Measurements from ENCODE around the gene HSD3B7. TPM values are rescaled to one million over a fixed set of nuclear protein-coding genes. Genes with fewer than 3 reads are reported as not detected.

The HSD3B7 gene
- total RNA-seq, 1 donor from 2014 or later = 30.4 TPM

DNA sequence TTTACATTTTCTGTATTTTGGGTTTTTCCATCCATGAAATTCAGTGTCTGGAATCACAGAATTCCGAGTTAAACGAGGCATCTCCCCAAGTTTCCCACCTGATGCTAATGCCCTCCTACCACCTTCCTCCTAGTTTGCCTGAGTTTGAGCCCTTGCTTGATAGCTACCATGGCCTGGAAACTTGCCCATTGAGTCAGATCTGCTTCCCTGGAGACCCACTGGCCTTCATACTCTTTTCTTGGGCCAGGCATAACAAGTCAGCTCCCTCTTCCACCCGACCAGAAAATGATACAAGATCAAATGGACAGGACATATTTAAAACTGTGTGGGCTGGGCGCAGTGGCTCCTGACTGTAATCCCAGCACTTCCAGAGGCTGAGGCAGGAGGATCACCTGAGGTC lies 17.2 kb upstream of the HSD3B7 start:
- Histone ChIP-seq H3K36me3 (peaks cover 98% of the 10 kb centered on the region), H3K4me1 (no peaks in the 10 kb centered on the region), H3K9me3 (no peaks in the 10 kb centered on the region), H3K4me3 (no peak overlapping the region), H3K27me3 (no peaks in the 10 kb centered on the region), H3K27ac (no peak overlapping the region)
- ATAC-seq (no peak), DNase-seq (no peak)
- TF ChIP-seq, protein P1, sequence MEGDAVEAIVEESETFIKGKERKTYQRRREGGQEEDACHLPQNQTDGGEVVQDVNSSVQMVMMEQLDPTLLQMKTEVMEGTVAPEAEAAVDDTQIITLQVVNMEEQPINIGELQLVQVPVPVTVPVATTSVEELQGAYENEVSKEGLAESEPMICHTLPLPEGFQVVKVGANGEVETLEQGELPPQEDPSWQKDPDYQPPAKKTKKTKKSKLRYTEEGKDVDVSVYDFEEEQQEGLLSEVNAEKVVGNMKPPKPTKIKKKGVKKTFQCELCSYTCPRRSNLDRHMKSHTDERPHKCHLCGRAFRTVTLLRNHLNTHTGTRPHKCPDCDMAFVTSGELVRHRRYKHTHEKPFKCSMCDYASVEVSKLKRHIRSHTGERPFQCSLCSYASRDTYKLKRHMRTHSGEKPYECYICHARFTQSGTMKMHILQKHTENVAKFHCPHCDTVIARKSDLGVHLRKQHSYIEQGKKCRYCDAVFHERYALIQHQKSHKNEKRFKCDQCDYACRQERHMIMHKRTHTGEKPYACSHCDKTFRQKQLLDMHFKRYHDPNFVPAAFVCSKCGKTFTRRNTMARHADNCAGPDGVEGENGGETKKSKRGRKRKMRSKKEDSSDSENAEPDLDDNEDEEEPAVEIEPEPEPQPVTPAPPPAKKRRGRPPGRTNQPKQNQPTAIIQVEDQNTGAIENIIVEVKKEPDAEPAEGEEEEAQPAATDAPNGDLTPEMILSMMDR (IDR thresholded peaks at IDR 0.05) = no peak
- intact Hi-C loops (cut with DNase I) = no loop called here

DNA sequence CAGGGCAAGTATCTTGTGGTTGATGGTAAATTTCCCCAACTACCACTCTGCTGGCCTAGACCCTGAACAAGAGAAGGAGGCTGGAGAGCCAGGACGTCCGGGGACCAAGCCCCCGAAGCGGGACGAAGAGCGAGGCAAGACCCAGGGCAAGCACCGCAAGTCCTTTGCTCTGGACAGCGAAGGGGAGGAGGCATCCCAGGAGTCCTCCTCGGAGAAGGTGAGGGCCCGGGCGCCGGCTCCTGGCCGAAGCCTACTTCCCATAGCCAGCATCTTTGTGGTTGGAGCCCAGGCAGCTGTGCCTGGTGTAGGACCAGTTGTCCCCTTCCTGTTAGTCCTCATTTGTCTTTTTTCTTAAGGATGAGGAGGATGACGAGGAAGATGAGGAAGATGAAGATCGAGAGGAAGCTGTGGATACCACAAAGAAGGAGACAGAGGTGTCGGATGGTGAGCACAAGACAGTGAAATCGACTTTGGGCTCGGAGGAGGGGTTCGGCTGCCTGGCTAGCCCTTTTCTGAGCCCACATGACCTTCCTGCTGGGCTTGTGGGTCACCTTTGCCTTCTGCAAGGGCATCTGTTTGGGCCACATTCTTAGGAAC lies 15.7 kb upstream of the HSD3B7 start:
- TF ChIP-seq, protein P1 (IDR thresholded peaks at IDR 0.05) = no peak
- DNase-seq (no peak), ATAC-seq (no peak)
- H3K9me3 ChIP-seq = no peaks in the 10 kb centered on the region
- H3K4me1 ChIP-seq = no peaks in the 10 kb centered on the region
- H3K36me3 ChIP-seq = peaks cover 98% of the 10 kb centered on the region
- H3K27ac ChIP-seq = no peak overlapping the region
- H3K4me3 ChIP-seq = no peak overlapping the region
- intact Hi-C loops (cut with DNase I) = no loop called here
- H3K27me3 ChIP-seq = no peaks in the 10 kb centered on the region

DNA sequence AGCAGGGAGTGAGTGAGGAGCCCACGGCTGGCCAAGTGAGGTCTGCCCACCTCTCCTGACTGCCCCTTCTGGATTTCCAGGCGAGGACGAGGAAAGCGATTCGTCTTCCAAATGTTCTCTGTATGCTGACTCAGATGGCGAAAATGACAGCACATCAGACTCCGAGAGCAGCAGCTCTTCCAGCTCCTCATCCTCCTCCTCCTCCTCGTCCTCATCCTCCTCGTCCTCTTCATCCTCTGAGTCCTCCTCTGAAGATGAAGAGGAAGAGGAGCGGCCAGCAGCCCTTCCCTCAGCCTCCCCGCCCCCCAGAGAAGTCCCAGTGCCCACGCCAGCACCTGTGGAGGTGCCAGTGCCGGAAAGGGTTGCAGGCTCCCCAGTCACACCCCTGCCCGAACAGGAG lies 13.7 kb upstream of the HSD3B7 start:
- Histone ChIP-seq H3K27me3 (no peaks in the 10 kb centered on the region), H3K36me3 (peaks cover 98% of the 10 kb centered on the region), H3K27ac (no peak overlapping the region), H3K4me3 (no peak overlapping the region), H3K4me1 (no peaks in the 10 kb centered on the region), H3K9me3 (no peaks in the 10 kb centered on the region)
- intact Hi-C loops (cut with DNase I) = no loop called here
- DNase-seq = no peak
- TF ChIP-seq, protein P1 (IDR thresholded peaks at IDR 0.05) = no peak
- ATAC-seq = no peak

DNA sequence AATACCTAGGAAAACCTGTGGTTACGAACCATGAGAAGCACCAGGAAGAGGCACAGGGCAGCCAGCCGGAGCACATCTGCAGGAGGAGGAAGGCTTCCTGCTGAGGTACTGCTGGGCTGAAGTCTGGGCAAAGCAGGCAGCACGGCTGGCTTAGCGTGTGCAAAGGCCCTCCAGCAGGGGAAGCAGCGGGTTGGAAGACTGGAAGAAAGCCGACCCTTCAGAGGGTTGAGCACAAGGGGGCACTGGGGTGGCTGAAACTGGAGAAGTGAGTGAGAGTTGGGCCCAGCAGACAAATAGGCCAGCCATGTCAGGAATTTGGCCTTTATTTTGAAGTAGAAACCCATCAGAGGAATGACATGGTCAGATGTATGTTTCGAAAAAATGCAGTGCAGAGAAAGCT lies 12.1 kb upstream of the HSD3B7 start:
- Histone ChIP-seq H3K27me3 (no peaks in the 10 kb centered on the region), H3K27ac (no peak overlapping the region), H3K4me1 (no peaks in the 10 kb centered on the region), H3K36me3 (peaks cover 98% of the 10 kb centered on the region), H3K9me3 (no peaks in the 10 kb centered on the region), H3K4me3 (no peak overlapping the region)
- no peak for DNase-seq
- ATAC-seq = no peak
- TF ChIP-seq, protein P1 (IDR thresholded peaks at IDR 0.05) = no peak
- intact Hi-C loops (cut with DNase I) = no loop called here

DNA sequence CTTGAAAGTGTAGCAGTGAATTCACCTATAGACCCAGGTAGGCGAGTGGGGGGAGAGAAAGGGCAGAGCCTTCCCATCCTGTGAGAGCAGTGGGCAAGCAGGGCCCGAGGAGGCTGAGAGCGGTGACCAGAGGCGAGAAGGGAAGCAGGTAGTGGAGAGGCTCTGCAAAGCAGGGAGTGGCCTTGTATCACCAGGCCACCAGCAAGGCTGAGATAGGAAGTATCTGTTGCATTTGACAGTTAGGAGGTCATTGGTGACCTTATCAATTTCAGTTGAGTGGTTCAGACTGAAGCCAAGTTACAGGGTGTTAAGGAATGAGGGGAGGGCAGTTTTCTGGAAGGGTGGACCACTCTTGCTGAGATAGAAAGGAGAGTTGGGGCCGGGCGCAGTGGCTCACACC lies 10.7 kb upstream of the HSD3B7 start:
- Histone ChIP-seq H3K36me3 (peaks cover 86% of the 10 kb centered on the region), H3K27ac (no peak overlapping the region), H3K4me1 (no peaks in the 10 kb centered on the region), H3K9me3 (no peaks in the 10 kb centered on the region), H3K27me3 (no peaks in the 10 kb centered on the region), H3K4me3 (no peak overlapping the region)
- DNase-seq (no peak), ATAC-seq (no peak)
- TF ChIP-seq, protein P1 (IDR thresholded peaks at IDR 0.05) = no peak
- intact Hi-C loops (cut with DNase I) = no loop called here

DNA sequence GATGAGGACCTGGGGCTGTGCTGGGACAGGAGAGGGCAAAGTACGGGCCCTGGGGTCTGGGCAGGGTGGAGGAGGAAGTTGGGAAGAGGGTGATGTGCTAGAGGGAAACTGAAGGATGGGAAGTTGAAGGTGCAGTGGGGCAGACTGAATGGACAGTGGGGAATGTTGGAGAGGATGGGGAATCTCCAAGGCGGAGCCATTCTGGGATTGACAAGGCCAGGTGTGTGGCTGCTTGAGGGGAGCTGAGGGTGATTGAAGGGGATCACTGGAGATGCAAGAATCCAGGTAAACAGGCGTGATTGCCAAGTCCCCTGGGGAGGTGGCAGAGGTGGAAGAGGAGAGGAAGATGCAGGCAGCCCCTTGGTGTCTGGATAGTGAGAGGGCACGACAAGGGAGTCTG lies 8.5 kb upstream of the HSD3B7 start:
- H3K9me3 ChIP-seq = no peaks in the 10 kb centered on the region
- no peak overlapping the region for H3K4me3 ChIP-seq
- H3K27ac ChIP-seq = no peak overlapping the region
- TF ChIP-seq, protein P1 (IDR thresholded peaks at IDR 0.05) = no peak
- intact Hi-C loops (cut with DNase I) = no loop called here
- DNase-seq = no peak
- no peaks in the 10 kb centered on the region for H3K4me1 ChIP-seq
- ATAC-seq = no peak
- no peaks in the 10 kb centered on the region for H3K27me3 ChIP-seq
- peaks cover 85% of the 10 kb centered on the region for H3K36me3 ChIP-seq

All from upper lobe of right lung (tissue), 1 donor.